Dermis microvascular lymphatic vessel endothelial cell (primary cell): Measurements from ENCODE around the gene ATG16L2. TPM values are rescaled to one million over a fixed set of nuclear protein-coding genes. Genes with fewer than 3 reads are reported as not detected.

Experiments
- DNase-seq, 2 donors: peaks; one replicate each; pipeline versions ENCODE4 v3.0.0 to v3.0.0-alpha.2; 2010; ENCODE audit warnings: low read depth in 2 of 2
- total RNA-seq: library from RNA; depleted of rRNA; stranded (reverse); fragments of >200 nt; gene quantifications from 2 replicates; pipeline ENCODE4 v1.2.1, GENCODE V29; 2014

The ATG16L2 gene, protein sequence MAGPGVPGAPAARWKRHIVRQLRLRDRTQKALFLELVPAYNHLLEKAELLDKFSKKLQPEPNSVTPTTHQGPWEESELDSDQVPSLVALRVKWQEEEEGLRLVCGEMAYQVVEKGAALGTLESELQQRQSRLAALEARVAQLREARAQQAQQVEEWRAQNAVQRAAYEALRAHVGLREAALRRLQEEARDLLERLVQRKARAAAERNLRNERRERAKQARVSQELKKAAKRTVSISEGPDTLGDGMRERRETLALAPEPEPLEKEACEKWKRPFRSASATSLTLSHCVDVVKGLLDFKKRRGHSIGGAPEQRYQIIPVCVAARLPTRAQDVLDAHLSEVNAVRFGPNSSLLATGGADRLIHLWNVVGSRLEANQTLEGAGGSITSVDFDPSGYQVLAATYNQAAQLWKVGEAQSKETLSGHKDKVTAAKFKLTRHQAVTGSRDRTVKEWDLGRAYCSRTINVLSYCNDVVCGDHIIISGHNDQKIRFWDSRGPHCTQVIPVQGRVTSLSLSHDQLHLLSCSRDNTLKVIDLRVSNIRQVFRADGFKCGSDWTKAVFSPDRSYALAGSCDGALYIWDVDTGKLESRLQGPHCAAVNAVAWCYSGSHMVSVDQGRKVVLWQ
- 4.7 and 8.9 TPM in 2 replicates for total RNA-seq

DNA sequence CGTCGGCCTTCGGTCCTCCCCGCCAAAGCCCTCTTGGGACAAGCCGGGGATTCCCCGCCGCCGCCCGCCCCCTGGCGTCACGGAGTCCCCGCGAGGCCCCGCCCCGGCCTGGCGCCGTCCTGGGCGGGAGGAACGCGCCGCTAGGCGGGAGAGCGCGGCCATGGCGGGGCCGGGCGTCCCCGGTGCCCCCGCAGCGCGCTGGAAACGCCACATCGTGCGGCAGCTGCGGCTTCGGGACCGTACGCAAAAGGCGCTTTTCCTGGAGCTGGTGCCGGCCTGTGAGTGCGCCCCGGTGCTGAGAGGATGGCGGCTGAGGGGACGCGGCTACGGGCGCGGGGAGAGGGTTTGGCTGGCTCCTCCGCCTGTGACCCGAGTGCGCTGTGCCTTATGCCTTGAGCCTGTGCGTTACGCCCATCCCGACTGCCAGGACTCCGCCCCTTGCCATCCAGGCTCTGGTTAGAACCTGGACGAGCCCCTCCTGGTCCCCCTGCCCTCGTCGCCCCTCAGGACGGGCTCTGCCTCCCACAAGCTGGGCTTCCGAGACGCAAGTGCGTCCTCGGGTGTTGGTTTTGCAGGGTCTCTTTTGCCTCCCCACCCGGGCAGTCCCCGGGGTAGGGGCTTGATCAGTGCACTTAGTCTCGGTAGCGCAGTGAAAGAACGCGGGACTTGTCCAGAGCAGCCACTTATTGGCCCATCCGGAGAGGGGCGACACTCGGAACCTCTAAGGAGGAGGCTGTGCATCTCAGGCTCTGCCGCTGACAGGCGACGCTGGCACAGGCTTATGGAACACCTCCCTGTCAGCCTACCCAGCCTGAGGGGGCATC, at the start of gene ATG16L2:
TSS of gene ATG16L2 (plus strand) at position 126 of the 824 bp plus-strand sequence. CDS start at position 161, 35 bp downstream.
- DNase-seq = peak in 1 of 2 donors; percentile 89

DNA sequence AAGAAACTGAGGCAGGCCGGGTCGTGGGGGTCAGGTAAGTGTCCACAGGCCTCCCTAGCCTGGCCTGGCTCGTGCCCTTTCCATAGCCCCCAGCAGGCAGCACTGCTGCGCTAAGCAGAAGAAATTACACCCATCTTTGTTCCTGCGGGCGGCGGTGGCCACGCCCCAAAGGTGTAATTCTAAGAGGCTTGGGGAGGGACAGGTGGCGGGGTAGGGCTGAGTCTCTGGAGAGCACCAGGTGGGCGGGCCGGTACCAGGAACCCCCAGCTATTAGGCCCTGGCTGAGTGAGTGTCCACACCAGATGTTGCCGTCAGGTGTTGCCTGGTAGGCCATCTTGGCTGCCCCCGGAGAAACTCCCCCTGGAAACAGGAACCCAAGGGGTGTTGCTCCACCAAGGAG, 49.7 kb upstream of the ATG16L2 start:
- no peak for DNase-seq

DNA sequence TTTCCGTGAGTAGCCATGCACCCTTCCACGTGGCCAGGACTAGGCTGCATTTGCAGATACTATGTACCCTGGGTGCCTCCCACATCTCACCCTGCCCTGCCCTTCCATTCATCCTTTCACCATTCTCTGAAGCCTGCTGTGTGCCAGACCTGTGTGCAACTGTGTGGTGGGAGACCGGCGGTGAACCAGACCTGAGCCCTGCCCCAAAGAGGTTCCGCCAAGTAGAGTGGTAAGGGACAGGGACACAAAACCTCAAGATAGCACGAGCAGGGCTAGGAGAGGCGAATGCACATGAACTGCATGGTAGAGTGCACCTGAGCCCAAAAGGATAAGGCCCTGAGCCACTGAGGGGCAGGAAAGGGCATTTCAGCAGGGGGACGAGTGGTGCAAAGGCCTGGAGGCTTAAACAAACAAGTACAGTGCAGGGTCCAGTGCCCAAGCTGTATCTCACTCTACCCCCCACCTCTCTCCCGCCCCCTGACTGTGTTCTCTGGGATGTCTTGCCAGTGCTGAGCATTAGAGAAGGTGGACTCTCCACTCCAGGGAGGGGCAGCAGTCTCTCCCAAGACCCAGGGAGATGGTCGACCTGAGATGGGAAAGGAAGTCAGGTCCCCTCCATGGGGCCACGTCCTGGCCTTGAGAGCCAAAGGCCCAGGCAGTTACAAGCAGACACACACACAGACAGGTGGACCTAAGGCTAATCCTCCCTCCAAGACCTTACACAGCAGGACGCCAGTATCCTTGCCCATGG, 47.9 kb upstream of the ATG16L2 start:
- no peak for DNase-seq

DNA sequence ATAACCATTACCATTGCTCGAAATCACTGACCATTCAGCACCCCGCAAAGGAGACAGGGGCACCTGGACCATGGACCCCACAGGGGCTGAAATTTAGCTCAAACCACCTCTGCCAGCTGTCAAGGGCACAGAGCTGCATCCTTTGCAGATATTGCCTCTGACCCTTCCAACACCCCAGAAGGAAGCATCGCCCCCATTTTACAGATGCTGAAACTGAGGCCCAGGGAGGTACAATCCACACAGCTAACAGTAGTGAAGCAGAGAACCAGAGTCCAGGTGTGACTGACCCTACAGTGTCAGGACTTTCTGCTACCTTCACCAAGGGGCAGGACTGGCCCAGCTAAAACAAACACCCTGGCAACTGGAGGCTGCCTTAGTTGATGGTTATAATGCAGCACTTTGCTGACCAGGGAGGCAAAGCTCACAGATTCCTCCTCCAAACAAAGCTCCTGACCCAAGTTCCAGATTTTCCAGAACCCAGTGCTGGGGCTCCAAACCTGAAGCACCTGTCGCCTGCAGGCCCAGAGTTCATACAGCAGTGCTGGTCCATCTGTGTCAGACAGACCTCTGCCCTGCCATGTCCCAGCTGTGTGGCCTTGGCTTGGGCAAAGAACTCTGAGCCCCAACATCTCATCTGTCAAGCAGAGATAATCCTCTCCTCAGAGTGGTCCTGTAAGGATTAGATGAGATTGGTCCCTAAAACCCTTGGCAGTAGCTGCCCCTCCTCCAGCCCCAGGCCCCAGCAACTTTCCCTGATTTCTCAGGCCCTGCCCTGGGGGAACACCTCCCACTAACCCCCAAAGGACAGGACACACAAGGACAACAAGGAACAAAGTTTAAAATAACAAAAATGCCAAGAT, 46.8 kb upstream of the ATG16L2 start:
- no peak for DNase-seq

DNA sequence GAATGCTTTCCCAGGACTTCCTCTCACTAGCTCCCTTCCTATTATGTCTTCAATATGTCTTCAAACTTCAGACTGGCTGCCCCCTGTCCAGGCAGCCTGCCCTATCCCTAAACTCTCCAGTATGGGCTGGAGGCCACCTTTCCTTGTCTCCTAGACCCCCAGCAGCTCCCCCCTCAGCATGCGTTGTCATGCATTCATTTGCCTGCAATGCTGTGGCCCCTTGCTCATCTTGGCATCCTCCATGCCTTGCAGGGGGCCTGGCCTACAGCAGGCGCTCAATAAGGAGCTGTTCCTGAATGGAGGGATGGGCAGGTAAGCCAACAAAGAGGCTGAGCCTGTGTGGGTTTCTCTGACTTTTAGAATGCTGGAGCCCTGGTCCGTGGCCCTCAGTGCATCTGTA, 45.6 kb upstream of the ATG16L2 start:
- no peak for DNase-seq

DNA sequence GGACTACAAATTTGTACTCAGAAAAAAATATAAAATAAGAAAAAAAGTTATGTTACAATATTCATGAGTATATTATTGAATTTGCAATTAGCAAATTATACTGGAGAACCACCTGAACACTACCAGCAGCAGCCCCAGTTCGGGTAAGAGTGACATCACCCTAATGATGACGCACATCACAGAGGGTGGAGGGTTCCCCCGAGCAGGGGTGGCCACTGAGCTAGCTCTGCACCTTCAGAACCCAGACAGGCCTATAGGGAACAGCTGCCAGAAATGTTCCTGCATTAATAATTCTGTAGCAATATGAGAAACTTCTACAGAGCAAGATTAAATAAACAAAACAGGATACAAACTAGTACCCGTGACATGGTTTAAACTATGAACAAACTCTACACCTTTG, 44.5 kb upstream of the ATG16L2 start:
- no peak for DNase-seq

DNA sequence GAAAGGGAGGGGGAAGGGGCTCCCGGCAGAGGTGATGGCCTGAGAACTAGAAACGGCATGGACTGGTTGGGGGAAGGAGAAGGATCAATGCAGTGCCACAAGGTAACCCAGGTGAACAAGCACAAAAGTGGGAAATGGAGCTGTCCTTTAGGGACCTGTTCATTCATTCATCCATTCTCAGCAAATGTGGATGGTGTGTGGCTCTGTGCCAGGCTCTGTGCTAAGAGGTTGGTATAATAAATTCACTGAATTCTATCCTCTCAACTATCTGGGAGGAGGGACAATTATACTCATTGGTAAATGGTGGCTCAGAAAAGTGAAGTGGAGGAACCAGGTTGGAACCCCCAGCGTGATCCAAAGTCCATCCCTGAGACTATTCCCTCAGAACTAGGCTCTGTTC, 43.4 kb upstream of the ATG16L2 start:
- DNase-seq = no peak

DNA sequence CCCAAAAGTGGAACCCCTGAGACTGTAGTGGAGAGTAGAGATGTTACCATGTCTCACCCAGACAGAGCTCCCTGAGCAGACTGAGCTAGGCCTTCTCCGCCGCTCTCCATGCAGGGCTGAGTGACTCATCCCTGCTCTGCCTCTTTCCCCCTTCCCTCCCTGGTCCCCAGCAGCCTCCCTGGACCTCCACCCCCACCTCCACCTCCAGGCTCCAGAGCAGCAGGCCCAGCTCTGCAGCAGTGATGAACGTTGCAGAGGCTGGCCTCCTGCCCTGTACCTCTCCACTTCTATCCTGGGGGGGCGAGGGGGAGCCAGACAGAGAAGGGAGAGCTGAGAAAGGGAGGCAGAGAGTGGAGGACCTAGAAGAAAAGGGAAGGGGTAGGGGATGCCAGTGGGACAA, 42.7 kb upstream of the ATG16L2 start:
- no peak for DNase-seq

DNA sequence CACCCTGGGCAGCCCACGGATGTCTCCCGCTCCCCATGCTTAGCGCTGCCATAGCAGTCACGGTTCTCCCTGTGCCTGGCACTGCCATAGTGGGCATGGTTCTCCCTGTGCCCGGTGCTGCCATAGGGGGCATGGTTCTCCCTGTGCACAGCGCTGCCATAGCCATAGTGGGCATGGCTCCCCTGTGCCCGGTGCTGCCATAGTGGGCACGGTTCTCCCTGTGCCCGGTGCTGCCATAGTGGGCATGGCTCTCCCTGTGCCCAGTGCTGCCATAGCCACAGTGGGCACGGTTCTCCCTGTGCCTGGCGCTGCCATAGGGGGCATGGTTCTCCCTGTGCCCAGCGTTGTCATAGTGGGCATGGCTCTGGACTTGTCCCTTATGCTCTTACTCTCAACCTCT, 42.2 kb upstream of the ATG16L2 start:
- no peak for DNase-seq

DNA sequence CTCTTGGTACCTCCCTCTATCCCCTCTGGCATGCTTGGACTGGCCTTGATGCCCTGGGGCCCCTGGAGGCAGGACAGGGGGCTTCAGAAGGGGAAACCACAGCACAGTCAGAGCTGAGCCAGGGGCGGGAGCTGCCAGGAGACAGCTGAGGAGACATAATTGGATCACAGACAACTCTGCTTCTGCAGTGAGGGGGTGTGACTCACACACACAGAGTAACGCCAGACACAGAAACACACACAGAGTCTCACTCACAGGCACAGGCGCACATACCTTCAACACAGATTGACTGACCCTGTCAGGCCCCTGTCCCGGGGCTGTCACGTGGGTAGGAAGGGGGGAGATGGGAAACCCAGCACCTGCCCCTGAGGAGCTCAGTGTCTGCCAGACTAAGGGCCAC, 40.9 kb upstream of the ATG16L2 start:
- DNase-seq = peak in 1 of 2 donors; percentile 59

DNA sequence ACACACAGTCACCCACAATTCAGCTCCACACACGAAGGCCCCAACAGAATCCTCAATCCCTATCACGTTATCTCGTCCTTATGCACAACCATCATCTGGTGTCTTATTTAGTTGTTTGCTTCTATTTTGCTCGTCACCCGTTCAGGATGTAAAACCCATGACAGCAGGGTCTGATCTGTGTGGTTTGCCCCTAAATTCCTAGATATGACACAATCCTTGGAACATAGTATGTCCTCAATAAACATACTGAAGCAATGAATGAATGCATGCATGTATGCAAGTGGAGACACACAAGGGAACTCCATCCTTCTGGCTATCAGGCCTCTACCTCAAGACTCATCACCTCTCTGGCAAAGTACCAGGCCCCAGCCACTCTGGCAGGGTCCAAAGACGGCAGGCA, 40.5 kb upstream of the ATG16L2 start:
- DNase-seq = no peak

DNA sequence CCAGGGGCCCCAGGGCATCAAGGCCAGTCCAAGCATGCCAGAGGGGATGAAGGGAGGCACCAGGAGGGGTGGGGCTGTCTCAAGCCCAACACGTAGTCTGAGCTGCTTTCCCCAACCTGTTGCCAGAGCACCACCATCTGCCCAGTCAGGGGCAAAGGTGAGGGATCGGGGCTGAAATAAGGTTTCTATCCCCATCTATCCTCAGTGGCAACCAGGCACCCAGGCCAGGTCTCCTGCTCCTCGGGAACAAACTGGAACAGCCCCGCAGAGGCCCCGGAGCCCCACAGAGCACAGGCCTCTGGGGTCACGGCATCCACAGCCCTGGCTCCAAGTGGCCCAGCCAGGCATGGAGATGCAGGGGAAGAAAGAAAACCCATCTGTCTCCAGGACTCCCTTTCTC, 39.7 kb upstream of the ATG16L2 start:
- no peak for DNase-seq

DNA sequence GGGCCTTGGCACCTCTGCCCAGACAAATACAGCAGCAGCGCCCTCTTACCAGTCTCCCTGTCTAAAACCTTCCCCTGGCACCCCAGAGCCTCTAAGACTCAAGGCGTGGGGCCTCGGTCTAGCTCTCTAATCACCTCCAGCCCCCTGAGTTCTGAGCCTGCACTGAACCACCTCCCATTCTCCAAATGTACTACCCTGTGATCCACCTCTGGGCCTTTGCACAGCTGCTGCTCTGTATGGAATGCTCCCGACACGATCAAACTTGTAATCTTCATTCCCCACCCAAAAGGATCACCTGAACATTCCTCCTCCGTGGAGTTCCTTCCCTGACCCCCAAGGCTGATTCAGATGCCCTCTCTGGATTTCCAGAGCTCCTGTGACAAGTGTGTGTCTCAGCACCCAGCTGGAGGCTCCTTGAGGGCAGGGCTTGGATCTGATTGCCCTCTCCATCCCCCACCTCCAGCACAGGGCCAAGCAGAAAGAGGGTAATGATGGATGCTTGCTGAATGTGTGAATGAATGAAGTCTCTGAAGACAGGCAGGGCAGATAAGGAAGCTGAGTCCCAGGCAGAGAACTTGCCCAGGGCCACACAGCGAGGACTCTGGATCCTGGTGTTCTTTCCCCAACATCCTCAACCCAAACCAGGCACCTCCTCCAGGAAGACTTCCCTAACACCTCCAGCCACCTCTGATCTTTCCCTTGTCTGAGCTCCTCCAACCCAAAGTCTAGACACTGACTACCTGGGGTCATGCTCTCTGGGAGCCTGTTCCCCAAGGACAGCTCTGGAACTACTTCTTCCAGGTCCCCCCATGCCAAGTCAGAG, 38.7 kb upstream of the ATG16L2 start:
- no peak for DNase-seq

DNA sequence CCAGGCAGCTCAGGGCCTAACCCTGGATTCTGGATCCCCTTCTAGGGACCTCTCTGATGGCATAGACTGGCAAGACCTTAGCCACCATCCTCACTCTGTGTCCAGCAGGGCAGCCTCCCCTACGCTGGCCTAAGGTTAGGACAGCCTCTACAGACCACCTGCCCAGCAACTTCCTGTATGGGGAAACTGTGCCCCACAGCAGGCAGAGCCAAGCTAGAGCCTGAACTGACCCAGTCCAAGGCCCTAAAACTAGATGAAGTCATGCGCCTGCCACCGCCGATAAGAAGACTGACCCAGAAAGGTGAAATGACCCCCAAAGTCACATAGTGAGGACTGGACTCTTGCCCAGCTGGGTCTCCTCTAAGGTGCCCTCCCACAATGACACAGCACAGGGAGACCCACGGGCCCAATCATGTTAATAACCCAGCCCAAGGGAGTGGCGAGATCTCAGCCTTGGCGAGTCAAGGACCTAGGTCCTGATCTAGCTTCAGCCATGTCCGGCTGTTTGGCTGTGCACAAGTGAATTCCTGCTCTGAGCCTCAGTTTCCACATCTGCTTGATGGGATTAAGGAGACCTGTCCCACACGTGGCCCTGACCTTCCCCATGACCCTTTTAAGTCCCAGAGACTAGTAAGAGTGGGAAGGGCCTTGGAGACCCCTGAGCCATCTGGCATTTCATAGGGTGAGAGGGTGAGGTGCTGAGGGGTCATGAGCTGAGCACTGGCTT, 37.9 kb upstream of the ATG16L2 start:
- no peak for DNase-seq

DNA sequence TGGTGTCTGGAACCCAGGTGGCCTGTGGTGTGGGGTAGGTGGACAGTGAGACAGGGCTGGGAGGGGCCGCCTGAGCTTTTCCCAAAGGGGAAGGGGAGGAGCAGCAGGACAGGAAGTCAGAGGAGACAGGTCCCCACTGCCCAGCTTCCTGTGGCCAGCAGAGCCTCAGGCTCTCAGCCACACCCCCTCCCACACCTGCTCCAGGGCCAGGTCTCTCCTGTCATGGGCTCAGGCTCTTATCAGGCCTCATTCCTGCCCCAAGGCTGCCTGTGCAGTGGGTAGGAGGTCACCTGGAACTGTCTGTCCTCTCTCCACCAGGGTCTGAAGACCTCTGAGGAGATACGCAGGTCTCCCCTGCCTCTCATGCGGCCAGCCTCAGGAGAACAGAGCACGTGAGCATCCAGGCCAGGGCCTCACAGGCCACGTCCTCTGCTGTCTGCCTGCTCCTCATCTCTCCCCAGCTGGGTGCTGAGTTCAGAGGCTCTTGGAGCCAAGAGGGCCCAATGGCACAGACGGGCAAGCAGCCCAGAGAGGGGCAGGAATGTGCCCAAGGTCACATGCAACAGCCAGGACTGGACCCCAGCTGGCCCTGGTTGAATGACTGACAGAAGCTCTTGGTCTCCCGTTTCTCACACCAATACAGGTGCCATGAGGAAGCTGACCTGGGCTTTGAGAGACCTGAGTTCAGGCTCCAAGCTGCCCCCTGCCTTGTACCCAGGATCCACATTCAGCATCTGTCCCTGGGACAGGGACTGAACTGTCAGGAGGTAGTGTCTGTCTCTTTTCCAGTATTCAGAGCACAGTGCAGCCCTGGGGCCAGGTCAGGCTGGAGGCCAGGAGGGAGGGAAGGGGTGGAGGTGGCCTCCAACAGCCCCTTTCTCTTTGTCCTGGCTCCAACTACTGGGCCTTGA, 37.1 kb upstream of the ATG16L2 start:
- no peak for DNase-seq

DNA sequence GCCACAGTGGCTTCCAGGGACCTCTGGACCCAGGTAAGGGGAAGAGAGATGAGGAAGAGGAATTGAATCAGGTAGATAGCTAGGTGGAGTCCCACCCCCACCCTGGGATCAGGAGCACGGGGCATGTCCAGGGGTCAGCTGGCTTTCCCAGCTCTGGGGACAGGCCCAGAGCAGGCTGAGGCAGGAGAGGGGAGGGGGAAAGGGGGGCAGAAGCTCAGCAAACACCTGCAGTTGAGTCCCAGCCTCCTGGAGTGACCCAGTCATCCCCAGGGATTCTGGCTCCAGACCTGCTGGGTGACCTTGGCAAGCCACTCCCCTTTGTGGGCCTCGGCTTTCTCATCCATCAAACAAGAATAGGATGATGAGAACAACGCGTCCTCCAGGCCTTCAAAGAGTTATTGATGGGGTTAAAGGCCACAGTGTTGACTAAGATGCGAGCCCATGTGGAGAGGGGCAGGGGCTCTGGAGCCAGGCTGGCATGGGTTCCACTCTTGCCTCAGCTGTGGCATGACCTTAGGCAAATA, 36.4 kb upstream of the ATG16L2 start:
- DNase-seq = no peak
